K562 treated with DMSO at 1 percent for 4 hours (cell line): Measurements from ENCODE around the gene PLEKHA5. TPM values are rescaled to one million over a fixed set of nuclear protein-coding genes. Genes with fewer than 3 reads are reported as not detected.

Source experiments
- total RNA-seq: library from RNA; unstranded; fragments of 300-600 nt; gene quantifications from 2 replicates; pipeline ENCODE4 v1.2.3, GENCODE V29; 2022; ENCODE audit not compliant: insufficient read depth

The PLEKHA5 gene, protein sequence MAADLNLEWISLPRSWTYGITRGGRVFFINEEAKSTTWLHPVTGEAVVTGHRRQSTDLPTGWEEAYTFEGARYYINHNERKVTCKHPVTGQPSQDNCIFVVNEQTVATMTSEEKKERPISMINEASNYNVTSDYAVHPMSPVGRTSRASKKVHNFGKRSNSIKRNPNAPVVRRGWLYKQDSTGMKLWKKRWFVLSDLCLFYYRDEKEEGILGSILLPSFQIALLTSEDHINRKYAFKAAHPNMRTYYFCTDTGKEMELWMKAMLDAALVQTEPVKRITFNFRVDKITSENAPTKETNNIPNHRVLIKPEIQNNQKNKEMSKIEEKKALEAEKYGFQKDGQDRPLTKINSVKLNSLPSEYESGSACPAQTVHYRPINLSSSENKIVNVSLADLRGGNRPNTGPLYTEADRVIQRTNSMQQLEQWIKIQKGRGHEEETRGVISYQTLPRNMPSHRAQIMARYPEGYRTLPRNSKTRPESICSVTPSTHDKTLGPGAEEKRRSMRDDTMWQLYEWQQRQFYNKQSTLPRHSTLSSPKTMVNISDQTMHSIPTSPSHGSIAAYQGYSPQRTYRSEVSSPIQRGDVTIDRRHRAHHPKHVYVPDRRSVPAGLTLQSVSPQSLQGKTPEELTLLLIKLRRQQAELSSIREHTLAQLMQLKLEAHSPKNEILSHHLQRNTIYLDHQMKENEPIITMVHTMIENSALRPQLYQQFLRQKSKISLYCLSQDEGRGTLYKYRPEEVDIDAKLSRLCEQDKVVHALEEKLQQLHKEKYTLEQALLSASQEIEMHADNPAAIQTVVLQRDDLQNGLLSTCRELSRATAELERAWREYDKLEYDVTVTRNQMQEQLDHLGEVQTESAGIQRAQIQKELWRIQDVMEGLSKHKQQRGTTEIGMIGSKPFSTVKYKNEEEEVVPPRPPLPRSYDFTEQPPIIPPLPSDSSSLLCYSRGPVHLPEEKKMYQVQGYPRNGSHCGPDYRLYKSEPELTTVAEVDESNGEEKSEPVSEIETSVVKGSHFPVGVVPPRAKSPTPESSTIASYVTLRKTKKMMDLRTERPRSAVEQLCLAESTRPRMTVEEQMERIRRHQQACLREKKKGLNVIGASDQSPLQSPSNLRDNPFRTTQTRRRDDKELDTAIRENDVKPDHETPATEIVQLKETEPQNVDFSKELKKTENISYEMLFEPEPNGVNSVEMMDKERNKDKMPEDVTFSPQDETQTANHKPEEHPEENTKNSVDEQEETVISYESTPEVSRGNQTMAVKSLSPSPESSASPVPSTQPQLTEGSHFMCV
- 6.2 and 6.6 TPM in 2 replicates for total RNA-seq

GRCh38 chr12:19129486-19130223 lies at the start of gene PLEKHA5:
Gene PLEKHA5 (plus strand): TSS chr12:19129733. CDS start chr12:19129800, 67 bp downstream.

